ENCODE data around the gene COL5A2.

GRCh38 chr2:189125195-189125594 lies 54.4 kb downstream of the COL5A2 start:
- TF ChIP-seq CTCF (IDR thresholded peaks at IDR 0.05; ENCODE audit: insufficient read depth, low read length, poor library complexity, severe bottlenecking), result no peak
- no peak for TF ChIP-seq EZH2phosphoT487 (conservative IDR thresholded peaks at IDR 0.05; ENCODE audit: low read length)
